Neural progenitor cell (in vitro differentiated cells): ENCODE data around the gene RBKS. TPM values are rescaled to one million over a fixed set of nuclear protein-coding genes. Genes with fewer than 3 reads are reported as not detected.
"Not testable (repeated sequence)": the region's sequence is repeated elsewhere in the genome, so short reads cannot be mapped to it uniquely, and the experiment has no call there.

Source experiments
- DNase-seq: peaks from one replicate; pipeline ENCODE4 v3.0.0-alpha.2; 2016; ENCODE audit warnings: low spot score
- H2AFZ ChIP-seq: fragments of 200-600 bp; sonication (generic); replicated peaks from 2 replicates; pipeline ENCODE4 v1.6.1; 2016; ENCODE audit warnings: antibody characterized with exemption
- H3F3A ChIP-seq: fragments of 200-600 bp; sonication (generic); 2 replicates; pipeline ENCODE4 v1.6.1; 2016; ENCODE audit warnings: antibody characterized with exemption, low read depth
- H3K27ac ChIP-seq: fragments of 200-600 bp; sonication (generic); 2 replicates; pipeline ENCODE4 v1.5.1; 2016; ENCODE audit warnings: mild to moderate bottlenecking
- H3K27me3 ChIP-seq: fragments of 200-600 bp; sonication (generic); 2 replicates; pipeline ENCODE4 v1.6.1; 2016; ENCODE audit warnings: mild to moderate bottlenecking, moderate library complexity
- H3K36me3 ChIP-seq: fragments of 200-600 bp; sonication (generic); 2 replicates; pipeline ENCODE4 v1.5.1; 2016
- H3K4me1 ChIP-seq: fragments of 200-600 bp; sonication (generic); 2 replicates; pipeline ENCODE4 v1.6.1; 2016; ENCODE audit warnings: mixed run types
- H3K4me2 ChIP-seq: fragments of 200-600 bp; sonication (generic); 2 replicates; pipeline ENCODE4 v1.6.1; 2016
- H3K4me3 ChIP-seq: fragments of 200-600 bp; sonication (generic); 2 replicates; pipeline ENCODE4 v1.5.1; 2016
- H3K79me2 ChIP-seq: fragments of 200-600 bp; sonication (generic); 2 replicates; pipeline ENCODE4 v1.6.1; 2016; ENCODE audit warnings: low read depth
- H3K9ac ChIP-seq: fragments of 200-600 bp; sonication (generic); 2 replicates; pipeline ENCODE4 v1.6.1; 2016
- H3K9me3 ChIP-seq: fragments of 200-600 bp; sonication (generic); 2 replicates; pipeline ENCODE4 v1.5.1; 2016; ENCODE audit warnings: low read depth
- H4K20me1 ChIP-seq: fragments of 200-600 bp; sonication (generic); 2 replicates; pipeline ENCODE4 v1.6.1; 2016; ENCODE audit warnings: low read depth
- H3K27ac Mint-ChIP-seq: 3 replicates; pipeline ENCODE4 v1.8.0; 2021; ENCODE audit warnings: mixed read lengths
- H3K27me3 Mint-ChIP-seq: 2 replicates; pipeline ENCODE4 v1.8.0; 2022; ENCODE audit warnings: low read depth, mild to moderate bottlenecking, inconsistent platforms, moderate library complexity, mixed read lengths; ENCODE audit not compliant: insufficient read depth
- H3K36me3 Mint-ChIP-seq: 3 replicates; pipeline ENCODE4 v1.8.0; 2021; ENCODE audit warnings: mixed read lengths
- H3K4me1 Mint-ChIP-seq: 3 replicates; pipeline ENCODE4 v1.8.0; 2021; ENCODE audit warnings: mixed read lengths
- H3K4me3 Mint-ChIP-seq: 3 replicates; pipeline ENCODE4 v1.8.0; 2021; ENCODE audit warnings: mild to moderate bottlenecking, moderate library complexity, mixed read lengths
- H3K9me3 Mint-ChIP-seq: 3 replicates; pipeline ENCODE4 v1.8.0; 2020; ENCODE audit warnings: mixed read lengths
- EZH2 ChIP-seq: fragments of 200-600 bp; sonication (generic); IDR thresholded peaks from 2 replicates; pipeline ENCODE4 v1.6.1; 2017; ENCODE audit warnings: antibody characterized with exemption, mild to moderate bottlenecking, moderate library complexity
- EZH2phosphoT487 ChIP-seq: fragments of 200-600 bp; sonication (generic); IDR thresholded peaks from 2 replicates; pipeline ENCODE4 v1.6.1; 2017; ENCODE audit warnings: antibody characterized with exemption
- total RNA-seq: library from RNA; depleted of rRNA; stranded (reverse); fragments of >200 nt; gene quantifications from 2 replicates; pipeline ENCODE4 v1.2.3, GENCODE V29; 2015; ENCODE audit warnings: low replicate concordance
- TF ChIP-seq, protein P1 (sequence below): fragments of 200-600 bp; sonication (generic); IDR thresholded peaks from 2 replicates; pipeline ENCODE4 v1.5.1; 2017; ENCODE audit warnings: antibody characterized with exemption, mild to moderate bottlenecking

The RBKS gene
- total RNA-seq, 1 donor from 2014 or later = 8.5 TPM

GRCh38 chr2:27771202-27771547 is 119.0 kb downstream of the RBKS start:
- no peaks in the 10 kb centered on the region for H3K27me3 ChIP-seq
- peaks cover 44% of the 10 kb centered on the region for H3K79me2 ChIP-seq
- Mint-ChIP-seq H3K36me3 (peaks cover 8% of the 10 kb centered on the region), H3K9me3 (no peaks in the 10 kb centered on the region), H3K27me3 (peaks cover 8% of the 10 kb centered on the region), H3K4me1 (peaks cover 22% of the 10 kb centered on the region), H3K27ac (peak overlapping the region; percentile 95), H3K4me3 (peak overlapping the region; percentile 100)
- DNase-seq = no peak
- H3K27ac ChIP-seq = no peak overlapping the region
- H3F3A ChIP-seq = peaks cover 12% of the 10 kb centered on the region
- H3K9ac ChIP-seq = no peak overlapping the region
- H3K4me3 ChIP-seq = peak overlapping the region; percentile 94
- H2AFZ ChIP-seq = peak overlapping the region; percentile 80
- H4K20me1 ChIP-seq = peaks cover 13% of the 10 kb centered on the region
- H3K9me3 ChIP-seq = no peaks in the 10 kb centered on the region
- peaks cover 13% of the 10 kb centered on the region for H3K4me1 ChIP-seq
- TF ChIP-seq, protein P1, sequence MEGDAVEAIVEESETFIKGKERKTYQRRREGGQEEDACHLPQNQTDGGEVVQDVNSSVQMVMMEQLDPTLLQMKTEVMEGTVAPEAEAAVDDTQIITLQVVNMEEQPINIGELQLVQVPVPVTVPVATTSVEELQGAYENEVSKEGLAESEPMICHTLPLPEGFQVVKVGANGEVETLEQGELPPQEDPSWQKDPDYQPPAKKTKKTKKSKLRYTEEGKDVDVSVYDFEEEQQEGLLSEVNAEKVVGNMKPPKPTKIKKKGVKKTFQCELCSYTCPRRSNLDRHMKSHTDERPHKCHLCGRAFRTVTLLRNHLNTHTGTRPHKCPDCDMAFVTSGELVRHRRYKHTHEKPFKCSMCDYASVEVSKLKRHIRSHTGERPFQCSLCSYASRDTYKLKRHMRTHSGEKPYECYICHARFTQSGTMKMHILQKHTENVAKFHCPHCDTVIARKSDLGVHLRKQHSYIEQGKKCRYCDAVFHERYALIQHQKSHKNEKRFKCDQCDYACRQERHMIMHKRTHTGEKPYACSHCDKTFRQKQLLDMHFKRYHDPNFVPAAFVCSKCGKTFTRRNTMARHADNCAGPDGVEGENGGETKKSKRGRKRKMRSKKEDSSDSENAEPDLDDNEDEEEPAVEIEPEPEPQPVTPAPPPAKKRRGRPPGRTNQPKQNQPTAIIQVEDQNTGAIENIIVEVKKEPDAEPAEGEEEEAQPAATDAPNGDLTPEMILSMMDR = no peak
- TF ChIP-seq EZH2phosphoT487 (no peak), EZH2 (no peak)
- peak overlapping the region; percentile 89 for H3K4me2 ChIP-seq
- H3K36me3 ChIP-seq = no peaks in the 10 kb centered on the region

DNA sequence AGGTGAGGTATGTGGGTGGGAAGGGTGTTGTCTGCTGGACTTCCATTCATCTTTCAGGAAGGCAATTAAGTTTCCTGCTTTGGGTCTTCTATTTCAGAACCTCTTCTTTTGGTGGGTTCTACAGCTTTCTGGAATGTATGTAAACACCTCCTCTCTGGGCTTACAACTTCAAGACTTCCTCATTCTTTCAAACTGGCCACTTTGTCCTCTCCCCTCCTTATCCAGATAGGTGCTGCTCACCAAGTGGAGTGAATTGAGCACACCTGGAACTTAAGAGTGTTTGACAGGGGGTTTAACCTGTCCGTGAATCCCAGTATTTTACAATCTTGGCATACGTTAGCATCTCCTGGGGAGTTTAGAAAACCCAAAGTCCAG is 123.9 kb downstream of the RBKS start:
- Mint-ChIP-seq H3K36me3 (no peaks in the 10 kb centered on the region), H3K4me3 (no peak overlapping the region), H3K4me1 (peaks cover 6% of the 10 kb centered on the region), H3K27me3 (peaks cover 6% of the 10 kb centered on the region), H3K27ac (no peak overlapping the region), H3K9me3 (no peaks in the 10 kb centered on the region)
- Histone ChIP-seq H3K36me3 (no peaks in the 10 kb centered on the region), H3K4me1 (no peaks in the 10 kb centered on the region), H3F3A (peaks cover 2% of the 10 kb centered on the region), H2AFZ (no peak overlapping the region), H3K4me3 (no peak overlapping the region), H4K20me1 (no peaks in the 10 kb centered on the region), H3K27me3 (no peaks in the 10 kb centered on the region), H3K4me2 (no peak overlapping the region), H3K9ac (no peak overlapping the region), H3K9me3 (no peaks in the 10 kb centered on the region), H3K27ac (no peak overlapping the region), H3K79me2 (no peaks in the 10 kb centered on the region)
- TF ChIP-seq EZH2phosphoT487 = no peak
- TF ChIP-seq, protein P1 = no peak
- TF ChIP-seq EZH2 = no peak
- DNase-seq = no peak

DNA sequence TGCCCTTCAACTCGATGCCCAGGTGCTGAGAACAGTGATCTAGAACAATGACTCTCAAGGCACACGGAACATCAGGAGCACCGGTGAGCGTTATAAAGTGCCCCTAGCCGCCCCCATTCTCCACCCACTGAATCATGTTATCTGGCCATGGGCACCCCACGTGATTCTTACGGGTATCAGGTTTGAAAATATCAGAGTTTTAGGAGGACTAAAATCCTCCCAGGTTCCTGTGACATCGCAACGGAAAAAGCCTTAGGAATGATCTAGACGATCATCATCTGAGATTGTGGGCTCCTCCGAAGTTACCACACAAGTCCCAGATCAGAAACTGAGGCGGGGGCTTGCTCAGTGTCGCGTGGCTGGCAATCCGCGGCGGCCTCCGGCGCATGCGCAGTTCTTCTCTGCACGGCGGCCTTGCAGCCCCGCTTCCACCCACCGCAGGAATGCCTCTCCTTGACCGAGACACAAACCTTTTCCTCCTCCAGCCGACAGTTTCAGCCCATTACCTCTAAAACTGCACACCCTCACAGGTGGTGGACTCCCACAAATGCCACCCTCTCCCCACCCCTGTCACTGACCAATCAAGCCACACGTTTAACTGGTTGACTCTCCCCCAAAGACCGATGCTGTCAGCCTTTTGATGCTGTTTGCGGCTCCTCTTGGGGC is 124.4 kb downstream of the RBKS start:
- Histone ChIP-seq H3K79me2 (no peaks in the 10 kb centered on the region), H3F3A (no peaks in the 10 kb centered on the region), H3K4me3 (no peak overlapping the region), H3K9ac (no peak overlapping the region), H3K27ac (no peak overlapping the region), H3K4me2 (no peak overlapping the region), H3K9me3 (no peaks in the 10 kb centered on the region), H3K27me3 (no peaks in the 10 kb centered on the region), H3K4me1 (no peaks in the 10 kb centered on the region), H4K20me1 (no peaks in the 10 kb centered on the region), H3K36me3 (no peaks in the 10 kb centered on the region), H2AFZ (no peak overlapping the region)
- DNase-seq = no peak
- no peaks in the 10 kb centered on the region for H3K36me3 Mint-ChIP-seq
- H3K4me3 Mint-ChIP-seq = no peak overlapping the region
- peaks cover 6% of the 10 kb centered on the region for H3K27me3 Mint-ChIP-seq
- peaks cover under 1% of the 10 kb centered on the region for H3K4me1 Mint-ChIP-seq
- no peaks in the 10 kb centered on the region for H3K9me3 Mint-ChIP-seq
- TF ChIP-seq, protein P1 = no peak
- TF ChIP-seq EZH2 (no peak), EZH2phosphoT487 (no peak)
- no peak overlapping the region for H3K27ac Mint-ChIP-seq

GRCh38 chr2:27764526-27764925 is 125.7 kb downstream of the RBKS start:
- not testable (repeated sequence) for H3K4me2 ChIP-seq, H3K4me1 Mint-ChIP-seq, H3F3A ChIP-seq, H3K79me2 ChIP-seq, H3K4me3 ChIP-seq, H2AFZ ChIP-seq, H3K36me3 ChIP-seq, H3K27me3 ChIP-seq, H4K20me1 ChIP-seq, H3K4me1 ChIP-seq, H3K4me3 Mint-ChIP-seq, DNase-seq, H3K9ac ChIP-seq, H3K9me3 Mint-ChIP-seq, H3K27ac ChIP-seq, H3K36me3 Mint-ChIP-seq, H3K9me3 ChIP-seq, H3K27me3 Mint-ChIP-seq, H3K27ac Mint-ChIP-seq
